Activated CD4-positive, alpha-beta T cell treated with anti-CD3 and anti-CD28 coated beads for 36 hours (primary cell): Measurements from ENCODE around the gene ID4. TPM values are rescaled to one million over a fixed set of nuclear protein-coding genes. Genes with fewer than 3 reads are reported as not detected.

Experiments
- ATAC-seq: fragments of 200-7000 bp; cut with Tn5 transposase; one replicate; pipeline ENCODE4 v1.10.0; 2021; ENCODE audit warnings: mild to moderate bottlenecking, moderate library complexity
- CTCF ChIA-PET: fragments of 350-600 bp; sonication (Branson Sonifier 250); formaldehyde crosslinking; loops from one replicate; lab custom pipeline; 2021; ENCODE audit warnings: antibody characterized with exemption; lab: Charles Lee
- POLR2A ChIA-PET: fragments of 350-600 bp; sonication (Branson Sonifier 250); formaldehyde crosslinking; loops from one replicate; lab custom pipeline; 2021; ENCODE audit warnings: antibody characterized with exemption, inconsistent platforms; lab: Charles Lee
- DNase-seq: peaks from one replicate; pipeline ENCODE4 v3.0.0-alpha.2; 2020
- H3K27ac Mint-ChIP-seq: one replicate; pipeline ENCODE4 v1.8.0; 2021; ENCODE audit warnings: mixed read lengths
- H3K27me3 Mint-ChIP-seq: one replicate; pipeline ENCODE4 v1.8.0; 2021; ENCODE audit warnings: mixed read lengths
- H3K36me3 Mint-ChIP-seq: one replicate; pipeline ENCODE4 v1.8.0; 2021; ENCODE audit warnings: low read depth, mixed read lengths
- H3K4me1 Mint-ChIP-seq: one replicate; pipeline ENCODE4 v1.8.0; 2021; ENCODE audit warnings: mixed read lengths
- H3K4me3 Mint-ChIP-seq: one replicate; pipeline ENCODE4 v1.8.0; 2021; ENCODE audit warnings: mild to moderate bottlenecking, moderate library complexity, mixed read lengths
- H3K9me3 Mint-ChIP-seq: one replicate; pipeline ENCODE4 v1.8.0; 2021; ENCODE audit warnings: low read depth, mixed read lengths
- intact Hi-C, 2 experiments: fragments of 100-400 bp; cut with DNase I in 1 of 2; cut with micrococcal nuclease in 1 of 2; formaldehyde crosslinking; loops; one replicate each; pipeline versions ENCODE4 v1.14.2 to v1.15.1; 2022 to 2024; cut with DNase I, micrococcal nuclease
- total RNA-seq, 2 experiments: library from RNA; stranded (reverse); gene quantifications; one replicate each; pipeline ENCODE4 v1.2.3, GENCODE V29; 2021

Gene ID4
- total RNA-seq, 2 experiments from 2014 or later: not detected

- no peaks in the 10 kb centered on the region for H3K36me3 Mint-ChIP-seq
- POLR2A ChIA-PET: no interaction called here
- CTCF ChIA-PET: no interaction called here
- H3K27ac Mint-ChIP-seq: no peak overlapping the region
- no peaks in the 10 kb centered on the region for H3K9me3 Mint-ChIP-seq
- no peak overlapping the region for H3K4me3 Mint-ChIP-seq
- DNase-seq (no peak), ATAC-seq (no peak)
- peaks cover 12% of the 10 kb centered on the region for H3K4me1 Mint-ChIP-seq
- H3K27me3 Mint-ChIP-seq: peaks cover 32% of the 10 kb centered on the region
- intact Hi-C loops: no loop called here
These were observed 30.2 kb upstream of the ID4 start for GRCh38 chr6:19806971-19807396.

GRCh38 chr6:19811397-19812079 is 25.6 kb upstream of the ID4 start:
- Mint-ChIP-seq H3K27me3 (peaks cover 4% of the 10 kb centered on the region), H3K4me3 (no peak overlapping the region), H3K27ac (no peak overlapping the region), H3K36me3 (no peaks in the 10 kb centered on the region), H3K4me1 (no peaks in the 10 kb centered on the region), H3K9me3 (no peaks in the 10 kb centered on the region)
- intact Hi-C loops: no loop called here
- ATAC-seq: no peak
- CTCF ChIA-PET: no interaction called here
- POLR2A ChIA-PET: no interaction called here
- DNase-seq: no peak

GRCh38 chr6:19812512-19813119 is 24.6 kb upstream of the ID4 start:
- H3K27me3 Mint-ChIP-seq: peaks cover 4% of the 10 kb centered on the region
- no peak overlapping the region for H3K4me3 Mint-ChIP-seq
- H3K9me3 Mint-ChIP-seq: no peaks in the 10 kb centered on the region
- no peak overlapping the region for H3K27ac Mint-ChIP-seq
- ATAC-seq (no peak), DNase-seq (no peak)
- H3K4me1 Mint-ChIP-seq: no peaks in the 10 kb centered on the region
- POLR2A ChIA-PET: no interaction called here
- CTCF ChIA-PET: no interaction called here
- intact Hi-C loops: no loop called here
- no peaks in the 10 kb centered on the region for H3K36me3 Mint-ChIP-seq

GRCh38 chr6:19818805-19819204 is 18.4 kb upstream of the ID4 start:
- H3K4me3 Mint-ChIP-seq: no peak overlapping the region
- no peaks in the 10 kb centered on the region for H3K36me3 Mint-ChIP-seq
- DNase-seq: no peak
- no peaks in the 10 kb centered on the region for H3K4me1 Mint-ChIP-seq
- no peak overlapping the region for H3K27ac Mint-ChIP-seq
- POLR2A ChIA-PET: no interaction called here
- H3K27me3 Mint-ChIP-seq: peaks cover 5% of the 10 kb centered on the region
- H3K9me3 Mint-ChIP-seq: no peaks in the 10 kb centered on the region
- intact Hi-C loops: no loop called here
- CTCF ChIA-PET: no interaction called here
- ATAC-seq: no peak

GRCh38 chr6:19824058-19824807 is 12.9 kb upstream of the ID4 start:
- Mint-ChIP-seq H3K9me3 (peaks cover 4% of the 10 kb centered on the region), H3K27ac (no peak overlapping the region), H3K27me3 (peaks cover 5% of the 10 kb centered on the region), H3K4me1 (no peaks in the 10 kb centered on the region), H3K36me3 (no peaks in the 10 kb centered on the region), H3K4me3 (no peak overlapping the region)
- POLR2A ChIA-PET: no interaction called here
- intact Hi-C loops: no loop called here
- ATAC-seq (no peak), DNase-seq (no peak)
- CTCF ChIA-PET: no interaction called here

GRCh38 chr6:19827247-19827646 is 9.9 kb upstream of the ID4 start:
- intact Hi-C loops: no loop called here
- ChIA-PET CTCF (no interaction called here), POLR2A (no interaction called here)
- DNase-seq (no peak), ATAC-seq (no peak)
- Mint-ChIP-seq H3K27ac (no peak overlapping the region), H3K36me3 (no peaks in the 10 kb centered on the region), H3K4me1 (no peaks in the 10 kb centered on the region), H3K9me3 (peaks cover 4% of the 10 kb centered on the region), H3K27me3 (peaks cover 5% of the 10 kb centered on the region), H3K4me3 (no peak overlapping the region)

GRCh38 chr6:19827903-19828302 is 9.3 kb upstream of the ID4 start:
- H3K9me3 Mint-ChIP-seq: peaks cover 4% of the 10 kb centered on the region
- ATAC-seq (no peak), DNase-seq (no peak)
- CTCF ChIA-PET: no interaction called here
- no peaks in the 10 kb centered on the region for H3K4me1 Mint-ChIP-seq
- no peak overlapping the region for H3K4me3 Mint-ChIP-seq
- H3K27ac Mint-ChIP-seq: no peak overlapping the region
- POLR2A ChIA-PET: no interaction called here
- intact Hi-C loops: no loop called here
- peaks cover 3% of the 10 kb centered on the region for H3K27me3 Mint-ChIP-seq
- no peaks in the 10 kb centered on the region for H3K36me3 Mint-ChIP-seq

GRCh38 chr6:19830171-19830570 is 7.0 kb upstream of the ID4 start:
- POLR2A ChIA-PET: no interaction called here
- no peak overlapping the region for H3K4me3 Mint-ChIP-seq
- H3K9me3 Mint-ChIP-seq: peaks cover 4% of the 10 kb centered on the region
- H3K36me3 Mint-ChIP-seq: no peaks in the 10 kb centered on the region
- CTCF ChIA-PET: interaction anchor here (1.0 kb wide), 1 partner anchor 21 kb away, joined by 3 read pairs; no protein-coding TSS in a partner anchor
- H3K27ac Mint-ChIP-seq: no peak overlapping the region
- ATAC-seq: no peak
- no peak for DNase-seq
- no peaks in the 10 kb centered on the region for H3K4me1 Mint-ChIP-seq
- intact Hi-C loops: no loop called here
- no peaks in the 10 kb centered on the region for H3K27me3 Mint-ChIP-seq

GRCh38 chr6:19831358-19831757 is 5.8 kb upstream of the ID4 start:
- intact Hi-C loops: no loop called here
- Mint-ChIP-seq H3K27me3 (peaks cover 7% of the 10 kb centered on the region), H3K4me1 (no peaks in the 10 kb centered on the region), H3K9me3 (peaks cover 4% of the 10 kb centered on the region), H3K4me3 (no peak overlapping the region), H3K36me3 (no peaks in the 10 kb centered on the region), H3K27ac (no peak overlapping the region)
- CTCF ChIA-PET: no interaction called here
- DNase-seq: no peak
- POLR2A ChIA-PET: no interaction called here
- ATAC-seq: no peak

GRCh38 chr6:19833947-19834346 is 3.2 kb upstream of the ID4 start:
- ChIA-PET POLR2A (no interaction called here), CTCF (no interaction called here)
- Mint-ChIP-seq H3K4me3 (no peak overlapping the region), H3K4me1 (peaks cover 6% of the 10 kb centered on the region), H3K27me3 (peaks cover 18% of the 10 kb centered on the region), H3K9me3 (peaks cover 2% of the 10 kb centered on the region), H3K27ac (no peak overlapping the region), H3K36me3 (no peaks in the 10 kb centered on the region)
- no peak for ATAC-seq
- no peak for DNase-seq
- intact Hi-C loops: no loop called here

- Mint-ChIP-seq H3K9me3 (no peaks in the 10 kb centered on the region), H3K36me3 (no peaks in the 10 kb centered on the region), H3K4me1 (peaks cover 10% of the 10 kb centered on the region), H3K27ac (no peak overlapping the region), H3K27me3 (peaks cover 25% of the 10 kb centered on the region), H3K4me3 (no peak overlapping the region)
- CTCF ChIA-PET: no interaction called here
- intact Hi-C loops: no loop called here
- DNase-seq (no peak), ATAC-seq (no peak)
- POLR2A ChIA-PET: no interaction called here
These were observed 2.3 kb upstream of the ID4 start for GRCh38 chr6:19834858-19835257.

- H3K4me1 Mint-ChIP-seq: peaks cover 10% of the 10 kb centered on the region
- no peak overlapping the region for H3K4me3 Mint-ChIP-seq
- ChIA-PET POLR2A (no interaction called here), CTCF (interaction anchor here (0.7 kb wide), 1 partner anchor 394 kb away, joined by 3 read pairs; no protein-coding TSS in a partner anchor)
- DNase-seq: no peak
- H3K36me3 Mint-ChIP-seq: no peaks in the 10 kb centered on the region
- no peak overlapping the region for H3K27ac Mint-ChIP-seq
- peaks cover 31% of the 10 kb centered on the region for H3K27me3 Mint-ChIP-seq
- intact Hi-C loops: no loop called here
- ATAC-seq: no peak
- H3K9me3 Mint-ChIP-seq: no peaks in the 10 kb centered on the region
These were observed 1.6 kb upstream of the ID4 start for GRCh38 chr6:19835605-19836004.
